ENCODE data around the gene CSNK2A1.
"Not testable (repeated sequence)": the region's sequence is repeated elsewhere in the genome, so short reads cannot be mapped to it uniquely, and the experiment has no call there.

CSNK2A1 gene

GRCh38 chr20:460180-460579 lies 83.4 kb downstream of the CSNK2A1 start:
- DNase-seq (ENCODE audit: low read depth, low spot score) = no peak

GRCh38 chr20:458776-459175 lies 84.8 kb downstream of the CSNK2A1 start:
- no peak for DNase-seq (ENCODE audit: low read depth, low spot score)

- DNase-seq (ENCODE audit: low read depth, low spot score) = no peak
Measured at GRCh38 chr20:454951-455350, 88.6 kb downstream of the CSNK2A1 start.

GRCh38 chr20:452021-452420 lies 91.6 kb downstream of the CSNK2A1 start:
- not testable (repeated sequence) for DNase-seq (ENCODE audit: low read depth, low spot score)

- no peak for DNase-seq (ENCODE audit: low read depth, low spot score)
Measured at GRCh38 chr20:445514-446336, 97.9 kb downstream of the CSNK2A1 start.

- DNase-seq (ENCODE audit: low read depth, low spot score) = peak; percentile 50
Measured at GRCh38 chr20:444862-445426, 98.6 kb downstream of the CSNK2A1 start.

- no peak for DNase-seq (ENCODE audit: low read depth, low spot score)
Measured at GRCh38 chr20:444117-444516, 99.5 kb downstream of the CSNK2A1 start.

- no peak for DNase-seq (ENCODE audit: low read depth, low spot score)
Measured at GRCh38 chr20:443223-443775, 100.3 kb downstream of the CSNK2A1 start.

- DNase-seq (ENCODE audit: low read depth, low spot score) = no peak
Measured at GRCh38 chr20:440636-441035, 103.0 kb downstream of the CSNK2A1 start.

- no peak for DNase-seq (ENCODE audit: low read depth, low spot score)
Measured at GRCh38 chr20:440148-440547, 103.4 kb downstream of the CSNK2A1 start.

- no peak for DNase-seq (ENCODE audit: low read depth, low spot score)
Measured at GRCh38 chr20:438571-439469, 104.8 kb downstream of the CSNK2A1 start.

GRCh38 chr20:437787-438486 lies 105.7 kb downstream of the CSNK2A1 start:
- no peak for DNase-seq (ENCODE audit: low read depth, low spot score)

- no peak for DNase-seq (ENCODE audit: low read depth, low spot score)
Measured at GRCh38 chr20:436476-436875, 107.1 kb downstream of the CSNK2A1 start.

- DNase-seq (ENCODE audit: low read depth, low spot score) = no peak
Measured at GRCh38 chr20:435558-435957, 108.0 kb downstream of the CSNK2A1 start.

GRCh38 chr20:434661-435419 lies 108.8 kb downstream of the CSNK2A1 start:
- no peak for DNase-seq (ENCODE audit: low read depth, low spot score)

- no peak for DNase-seq (ENCODE audit: low read depth, low spot score)
Measured at GRCh38 chr20:434221-434620, 109.4 kb downstream of the CSNK2A1 start.

- no peak for DNase-seq (ENCODE audit: low read depth, low spot score)
Measured at GRCh38 chr20:433300-433975, 110.2 kb downstream of the CSNK2A1 start.

- DNase-seq (ENCODE audit: low read depth, low spot score) = no peak
Measured at GRCh38 chr20:432677-433299, 110.8 kb downstream of the CSNK2A1 start.

GRCh38 chr20:432208-432607 lies 111.4 kb downstream of the CSNK2A1 start:
- DNase-seq (ENCODE audit: low read depth, low spot score) = no peak

Data from brain pericyte (primary cell).